HUES48 (cell line): ENCODE measurements around the gene ADGRG6.

Experiments used
- H3K27ac ChIP-seq: one replicate; pipeline ENCODE4 v1.7.0; 2013; ENCODE audit warnings: low read depth, low read length, inconsistent platforms
- H3K27me3 ChIP-seq: 2 replicates; pipeline ENCODE4 v1.6.1; 2013; ENCODE audit warnings: mild to moderate bottlenecking, low read length; ENCODE audit not compliant: control insufficient read depth, insufficient read depth
- H3K36me3 ChIP-seq: 2 replicates; pipeline ENCODE4 v1.6.1; 2013; ENCODE audit warnings: low read length; ENCODE audit not compliant: control insufficient read depth, insufficient read depth
- H3K4me1 ChIP-seq: 2 replicates; pipeline ENCODE4 v1.6.1; 2013; ENCODE audit warnings: mild to moderate bottlenecking, low read length; ENCODE audit not compliant: control insufficient read depth, insufficient read depth
- H3K4me3 ChIP-seq: 2 replicates; pipeline ENCODE4 v1.5.1; 2013; ENCODE audit warnings: mild to moderate bottlenecking, low read depth, low read length
- H3K9ac ChIP-seq: 2 replicates; pipeline ENCODE4 v1.6.1; 2013; ENCODE audit warnings: mild to moderate bottlenecking, low read depth, low read length, moderate library complexity
- H3K9me3 ChIP-seq: 2 replicates; pipeline ENCODE4 v1.6.1; 2013; ENCODE audit warnings: low read length; ENCODE audit not compliant: control insufficient read depth, insufficient read depth

ADGRG6 gene

GRCh38 chr6:142322504-142323198 lies 20.8 kb downstream of the ADGRG6 start:
- H3K4me1 ChIP-seq = peaks cover 16% of the 10 kb centered on the region
- H3K27ac ChIP-seq = no peak overlapping the region

GRCh38 chr6:142323377-142323776 lies 21.6 kb downstream of the ADGRG6 start:
- Histone ChIP-seq H3K9ac (no peak overlapping the region), H3K27ac (no peak overlapping the region), H3K36me3 (no peaks in the 10 kb centered on the region), H3K27me3 (no peaks in the 10 kb centered on the region), H3K9me3 (no peaks in the 10 kb centered on the region), H3K4me3 (no peak overlapping the region), H3K4me1 (peaks cover 16% of the 10 kb centered on the region)

More at GRCh38 chr6:142322504-142323198, 20.8 kb downstream of the ADGRG6 start:
- Histone ChIP-seq H3K9me3 (no peaks in the 10 kb centered on the region), H3K27me3 (no peaks in the 10 kb centered on the region), H3K9ac (no peak overlapping the region), H3K36me3 (no peaks in the 10 kb centered on the region), H3K4me3 (no peak overlapping the region)

GRCh38 chr6:142324111-142324510 lies 22.3 kb downstream of the ADGRG6 start:
- Histone ChIP-seq H3K27ac (no peak overlapping the region), H3K4me1 (peaks cover 13% of the 10 kb centered on the region), H3K9ac (no peak overlapping the region), H3K4me3 (no peak overlapping the region), H3K36me3 (no peaks in the 10 kb centered on the region), H3K27me3 (no peaks in the 10 kb centered on the region), H3K9me3 (no peaks in the 10 kb centered on the region)

- Histone ChIP-seq H3K9ac (no peak overlapping the region), H3K4me1 (peaks cover 20% of the 10 kb centered on the region), H3K9me3 (no peaks in the 10 kb centered on the region), H3K27ac (no peak overlapping the region), H3K36me3 (no peaks in the 10 kb centered on the region), H3K4me3 (no peak overlapping the region), H3K27me3 (no peaks in the 10 kb centered on the region)
These were observed 23.3 kb downstream of the ADGRG6 start for GRCh38 chr6:142325111-142325510.

- Histone ChIP-seq H3K27ac (no peak overlapping the region), H3K9ac (no peak overlapping the region), H3K4me3 (no peak overlapping the region), H3K9me3 (no peaks in the 10 kb centered on the region), H3K36me3 (no peaks in the 10 kb centered on the region), H3K27me3 (no peaks in the 10 kb centered on the region), H3K4me1 (peaks cover 28% of the 10 kb centered on the region)
These were observed 24.7 kb downstream of the ADGRG6 start for GRCh38 chr6:142326540-142326939.

- Histone ChIP-seq H3K4me3 (no peak overlapping the region), H3K9me3 (no peaks in the 10 kb centered on the region), H3K36me3 (no peaks in the 10 kb centered on the region), H3K4me1 (peaks cover 34% of the 10 kb centered on the region), H3K9ac (no peak overlapping the region), H3K27ac (no peak overlapping the region), H3K27me3 (no peaks in the 10 kb centered on the region)
These were observed 26.3 kb downstream of the ADGRG6 start for GRCh38 chr6:142328070-142328469.

GRCh38 chr6:142329486-142330113 lies 27.8 kb downstream of the ADGRG6 start:
- Histone ChIP-seq H3K27me3 (no peaks in the 10 kb centered on the region), H3K36me3 (no peaks in the 10 kb centered on the region), H3K9me3 (no peaks in the 10 kb centered on the region), H3K4me3 (no peak overlapping the region), H3K9ac (no peak overlapping the region), H3K4me1 (peaks cover 21% of the 10 kb centered on the region; the same call in 1 of the 2 replicates), H3K27ac (no peak overlapping the region)

- Histone ChIP-seq H3K4me3 (no peak overlapping the region), H3K27me3 (no peaks in the 10 kb centered on the region), H3K9me3 (no peaks in the 10 kb centered on the region), H3K4me1 (peaks cover 21% of the 10 kb centered on the region; the same call in 1 of the 2 replicates), H3K9ac (no peak overlapping the region), H3K36me3 (no peaks in the 10 kb centered on the region), H3K27ac (peak overlapping the region; percentile 56)
These were observed 29.3 kb downstream of the ADGRG6 start for GRCh38 chr6:142331075-142331551.

GRCh38 chr6:142331601-142332000 lies 29.8 kb downstream of the ADGRG6 start:
- no peaks in the 10 kb centered on the region for H3K9me3 ChIP-seq
- no peak overlapping the region for H3K4me3 ChIP-seq
- H3K27me3 ChIP-seq = no peaks in the 10 kb centered on the region
- no peaks in the 10 kb centered on the region for H3K36me3 ChIP-seq
- peaks cover 21% of the 10 kb centered on the region; the same call in 1 of the 2 replicates for H3K4me1 ChIP-seq
- H3K27ac ChIP-seq = peak overlapping the region; percentile 56
- H3K9ac ChIP-seq = no peak overlapping the region

- Histone ChIP-seq H3K4me1 (peaks cover 21% of the 10 kb centered on the region; the same call in 1 of the 2 replicates), H3K4me3 (no peak overlapping the region)
These were observed 30.7 kb downstream of the ADGRG6 start for GRCh38 chr6:142332393-142333098.

GRCh38 chr6:142333431-142333830 lies 31.6 kb downstream of the ADGRG6 start:
- no peak overlapping the region for H3K4me3 ChIP-seq
- H3K4me1 ChIP-seq = peaks cover 21% of the 10 kb centered on the region; the same call in 1 of the 2 replicates
- no peak overlapping the region for H3K9ac ChIP-seq
- no peaks in the 10 kb centered on the region for H3K9me3 ChIP-seq
- no peak overlapping the region for H3K27ac ChIP-seq
- no peaks in the 10 kb centered on the region for H3K36me3 ChIP-seq
- H3K27me3 ChIP-seq = no peaks in the 10 kb centered on the region

More at GRCh38 chr6:142332393-142333098, 30.7 kb downstream of the ADGRG6 start:
- Histone ChIP-seq H3K9ac (no peak overlapping the region), H3K27me3 (no peaks in the 10 kb centered on the region), H3K9me3 (no peaks in the 10 kb centered on the region), H3K27ac (no peak overlapping the region), H3K36me3 (no peaks in the 10 kb centered on the region)
